OCI-LY3 (cell line): Measurements from ENCODE around the gene PCGF6.

Experiments
- H2AFZ ChIP-seq: fragments of 200-600, 300-600 bp; shearing (Covaris generic); 2 replicates; pipeline ENCODE4 v1.6.0; 2014; ENCODE audit warnings: antibody characterized with exemption, low read depth, low read length
- H3K27ac ChIP-seq: fragments of 200-600, 300-600 bp; sonication (generic); 2 replicates; pipeline ENCODE4 v1.5.1; 2014; ENCODE audit warnings: mild to moderate bottlenecking, low read length, moderate library complexity, mixed read lengths
- H3K27me3 ChIP-seq: fragments of 200-600, 300-600 bp; sonication (generic); 2 replicates; pipeline ENCODE4 v1.6.1; 2014; ENCODE audit warnings: low read depth, low read length, mixed read lengths
- H3K36me3 ChIP-seq: fragments of 200-600, 300-600 bp; sonication (generic); replicated peaks from 2 replicates; pipeline ENCODE3; 2014; ENCODE audit warnings: low read depth, low read length, mixed read lengths
- H3K4me1 ChIP-seq: fragments of 300-600, 200-600 bp; sonication (generic); 2 replicates; pipeline ENCODE4 v1.6.1; 2014; ENCODE audit warnings: low read length, mixed read lengths
- H3K4me2 ChIP-seq: fragments of 200-600, 300-600 bp; sonication (generic); 2 replicates; pipeline ENCODE4 v1.6.1; 2014; ENCODE audit warnings: low read length, mixed read lengths
- H3K4me3 ChIP-seq: fragments of 300-600, 200-600 bp; sonication (generic); 2 replicates; pipeline ENCODE4 v1.5.1; 2014; ENCODE audit warnings: antibody characterized with exemption, mild to moderate bottlenecking, low read length, moderate library complexity
- H3K79me2 ChIP-seq: fragments of 300-600, 200-600 bp; shearing (Covaris generic); 2 replicates; pipeline ENCODE4 v1.6.1; 2014; ENCODE audit warnings: mild to moderate bottlenecking, low read length, mixed read lengths
- H3K9ac ChIP-seq: fragments of 300-600, 200-600 bp; shearing (Covaris generic); 2 replicates; pipeline ENCODE4 v1.6.0; 2014; ENCODE audit warnings: mild to moderate bottlenecking, low read length, moderate library complexity
- H3K9me3 ChIP-seq: fragments of 200-600, 300-600 bp; shearing (Covaris generic); 2 replicates; pipeline ENCODE4 v1.6.1; 2014; ENCODE audit warnings: low read length, mixed read lengths; ENCODE audit not compliant: insufficient read depth
- H4K20me1 ChIP-seq: fragments of 200-600, 300-600 bp; sonication (generic); 2 replicates; pipeline ENCODE4 v1.6.1; 2016; ENCODE audit warnings: low read length, mixed read lengths; ENCODE audit not compliant: insufficient read depth
- EZH2phosphoT487 ChIP-seq: fragments of 200-600 bp; shearing (Covaris generic); IDR thresholded peaks from 2 replicates; pipeline ENCODE4 v1.6.1; 2018; ENCODE audit warnings: antibody characterized with exemption, mixed run types, low read depth
- TF ChIP-seq, protein P1 (sequence below): fragments of 200-600, 300-600 bp; sonication (generic); IDR thresholded peaks from 2 replicates; pipeline ENCODE4 v1.5.1; 2014; ENCODE audit warnings: antibody characterized with exemption, low read length, low read depth

Gene PCGF6

DNA sequence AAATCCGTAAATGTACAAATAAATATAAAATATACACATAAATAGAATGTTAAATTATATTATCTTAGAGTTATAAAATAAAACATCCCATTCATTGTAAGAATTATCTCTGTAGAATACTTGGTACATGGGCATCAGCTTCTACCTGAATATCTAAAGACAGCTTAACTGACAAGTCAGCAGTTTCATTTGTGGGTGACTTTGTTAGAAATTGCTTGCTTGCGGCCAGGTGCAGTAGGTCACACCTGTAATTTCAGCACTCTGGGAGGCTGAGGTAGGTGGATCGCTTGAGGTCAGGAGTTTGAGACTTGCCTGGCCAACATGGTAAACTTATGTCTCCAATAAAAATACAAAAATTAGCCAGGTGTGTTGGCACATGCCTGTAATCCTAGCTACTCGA is 14.6 kb downstream of the PCGF6 start:
- H3K4me3 ChIP-seq = no peak overlapping the region
- H3K36me3 ChIP-seq = peaks cover 15% of the 10 kb centered on the region
- no peaks in the 10 kb centered on the region for H3K4me1 ChIP-seq
- no peaks in the 10 kb centered on the region for H4K20me1 ChIP-seq
- no peaks in the 10 kb centered on the region for H3K9me3 ChIP-seq
- no peak overlapping the region for H3K9ac ChIP-seq
- no peak overlapping the region for H3K27ac ChIP-seq
- H3K27me3 ChIP-seq = no peaks in the 10 kb centered on the region
- no peak overlapping the region for H3K4me2 ChIP-seq
- no peak overlapping the region for H2AFZ ChIP-seq
- no peaks in the 10 kb centered on the region for H3K79me2 ChIP-seq
- TF ChIP-seq, protein P1, sequence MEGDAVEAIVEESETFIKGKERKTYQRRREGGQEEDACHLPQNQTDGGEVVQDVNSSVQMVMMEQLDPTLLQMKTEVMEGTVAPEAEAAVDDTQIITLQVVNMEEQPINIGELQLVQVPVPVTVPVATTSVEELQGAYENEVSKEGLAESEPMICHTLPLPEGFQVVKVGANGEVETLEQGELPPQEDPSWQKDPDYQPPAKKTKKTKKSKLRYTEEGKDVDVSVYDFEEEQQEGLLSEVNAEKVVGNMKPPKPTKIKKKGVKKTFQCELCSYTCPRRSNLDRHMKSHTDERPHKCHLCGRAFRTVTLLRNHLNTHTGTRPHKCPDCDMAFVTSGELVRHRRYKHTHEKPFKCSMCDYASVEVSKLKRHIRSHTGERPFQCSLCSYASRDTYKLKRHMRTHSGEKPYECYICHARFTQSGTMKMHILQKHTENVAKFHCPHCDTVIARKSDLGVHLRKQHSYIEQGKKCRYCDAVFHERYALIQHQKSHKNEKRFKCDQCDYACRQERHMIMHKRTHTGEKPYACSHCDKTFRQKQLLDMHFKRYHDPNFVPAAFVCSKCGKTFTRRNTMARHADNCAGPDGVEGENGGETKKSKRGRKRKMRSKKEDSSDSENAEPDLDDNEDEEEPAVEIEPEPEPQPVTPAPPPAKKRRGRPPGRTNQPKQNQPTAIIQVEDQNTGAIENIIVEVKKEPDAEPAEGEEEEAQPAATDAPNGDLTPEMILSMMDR = no peak
- TF ChIP-seq EZH2phosphoT487 = no peak

DNA sequence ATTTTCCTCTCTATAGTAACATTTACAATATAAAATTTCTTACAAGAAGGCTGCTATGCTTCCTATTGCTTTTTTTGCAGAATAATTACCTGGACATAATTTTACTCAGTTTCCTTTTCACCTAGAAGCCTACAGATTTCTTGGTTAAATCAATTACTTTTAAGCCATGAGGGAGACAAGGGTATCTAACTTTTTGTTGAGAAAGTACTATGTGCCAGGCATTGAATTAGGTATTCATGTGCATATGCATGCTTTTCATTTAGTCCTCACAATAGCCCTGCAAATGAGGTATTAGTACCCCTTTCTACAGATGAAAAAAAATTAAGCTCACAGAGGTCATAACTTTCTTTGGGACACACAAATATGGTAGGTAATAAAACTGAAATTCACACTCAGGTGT is 16.4 kb downstream of the PCGF6 start:
- no peak overlapping the region for H3K27ac ChIP-seq
- H3K9ac ChIP-seq = no peak overlapping the region
- H3K4me3 ChIP-seq = no peak overlapping the region
- TF ChIP-seq EZH2phosphoT487 = no peak
- TF ChIP-seq, protein P1 = no peak
- no peaks in the 10 kb centered on the region for H3K27me3 ChIP-seq
- no peaks in the 10 kb centered on the region for H3K4me1 ChIP-seq
- no peak overlapping the region for H3K4me2 ChIP-seq
- H2AFZ ChIP-seq = no peak overlapping the region
- no peaks in the 10 kb centered on the region for H3K79me2 ChIP-seq
- no peaks in the 10 kb centered on the region for H4K20me1 ChIP-seq
- H3K36me3 ChIP-seq = peaks cover 15% of the 10 kb centered on the region
- H3K9me3 ChIP-seq = no peaks in the 10 kb centered on the region

DNA sequence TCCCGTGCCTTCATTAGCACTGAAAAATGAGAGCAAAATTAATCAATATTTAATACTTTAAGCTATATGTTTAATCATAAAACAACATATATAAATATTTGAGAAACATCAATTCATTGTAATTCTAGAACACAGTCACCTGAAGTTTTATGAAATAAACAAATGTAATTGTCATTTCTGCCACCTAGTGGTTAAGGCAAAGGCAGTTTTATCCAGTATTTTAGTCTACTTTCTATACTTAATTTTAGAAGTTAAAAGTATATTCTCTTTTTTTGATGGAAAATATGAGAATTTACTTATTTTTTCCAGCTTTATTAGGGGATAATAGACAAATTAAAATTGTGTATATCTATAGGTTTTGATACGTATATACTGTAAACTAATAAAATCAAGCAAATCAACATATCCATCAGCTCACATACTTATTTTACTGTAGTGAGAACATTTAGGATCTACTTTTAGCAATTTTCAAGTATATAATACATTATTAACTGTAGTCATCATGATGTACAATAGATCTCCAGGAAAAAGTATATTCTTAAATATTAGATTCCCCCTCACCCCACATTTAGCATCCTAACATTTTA is 16.9 kb downstream of the PCGF6 start:
- Histone ChIP-seq H3K4me3 (no peak overlapping the region), H3K4me1 (no peaks in the 10 kb centered on the region), H3K79me2 (no peaks in the 10 kb centered on the region), H3K27me3 (no peaks in the 10 kb centered on the region), H3K9me3 (no peaks in the 10 kb centered on the region), H3K36me3 (peaks cover 15% of the 10 kb centered on the region), H3K9ac (no peak overlapping the region), H2AFZ (no peak overlapping the region), H3K4me2 (no peak overlapping the region), H3K27ac (no peak overlapping the region), H4K20me1 (no peaks in the 10 kb centered on the region)
- TF ChIP-seq EZH2phosphoT487 = no peak
- TF ChIP-seq, protein P1 = peak; percentile 55

DNA sequence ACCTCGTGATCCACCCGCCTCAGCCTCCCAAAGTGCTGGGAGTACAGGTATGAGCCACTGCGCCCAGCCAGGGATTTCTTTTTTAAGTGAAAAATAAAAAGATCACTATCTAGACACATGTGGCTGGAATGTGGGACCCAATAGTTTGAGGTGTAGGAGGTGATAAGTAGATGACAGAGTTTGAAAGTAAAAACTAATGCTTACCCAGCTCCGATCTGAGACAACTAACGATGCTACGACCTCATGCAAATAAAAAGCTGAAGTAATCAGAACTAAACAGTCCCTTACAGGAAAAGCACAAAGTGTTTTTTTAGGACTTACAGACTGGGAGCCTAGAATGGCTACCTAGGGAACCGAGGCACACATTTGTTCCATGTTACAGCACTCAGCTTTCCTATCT is 23.0 kb downstream of the PCGF6 start:
- Histone ChIP-seq H3K36me3 (peaks cover 5% of the 10 kb centered on the region), H4K20me1 (no peaks in the 10 kb centered on the region), H3K4me1 (no peaks in the 10 kb centered on the region), H3K27me3 (no peaks in the 10 kb centered on the region), H3K9me3 (no peaks in the 10 kb centered on the region), H3K79me2 (no peaks in the 10 kb centered on the region), H3K27ac (no peak overlapping the region), H2AFZ (no peak overlapping the region), H3K4me3 (no peak overlapping the region), H3K4me2 (no peak overlapping the region), H3K9ac (no peak overlapping the region)
- no peak for TF ChIP-seq EZH2phosphoT487
- TF ChIP-seq, protein P1 = no peak
